Stimulated activated CD8-positive, alpha-beta memory T cell treated with anti-CD3 and anti-CD28 coated beads, Interleukin-15, amount 100 ng/mL, for 4 hours (primary cell): Measurements from ENCODE around the gene SMARCA2.

Source experiments
- DNase-seq, 2 donors: peaks; one replicate each; pipeline ENCODE4 v3.0.0-alpha.2; 2020; ENCODE audit warnings: low read depth in 2 of 2

Gene SMARCA2

DNA sequence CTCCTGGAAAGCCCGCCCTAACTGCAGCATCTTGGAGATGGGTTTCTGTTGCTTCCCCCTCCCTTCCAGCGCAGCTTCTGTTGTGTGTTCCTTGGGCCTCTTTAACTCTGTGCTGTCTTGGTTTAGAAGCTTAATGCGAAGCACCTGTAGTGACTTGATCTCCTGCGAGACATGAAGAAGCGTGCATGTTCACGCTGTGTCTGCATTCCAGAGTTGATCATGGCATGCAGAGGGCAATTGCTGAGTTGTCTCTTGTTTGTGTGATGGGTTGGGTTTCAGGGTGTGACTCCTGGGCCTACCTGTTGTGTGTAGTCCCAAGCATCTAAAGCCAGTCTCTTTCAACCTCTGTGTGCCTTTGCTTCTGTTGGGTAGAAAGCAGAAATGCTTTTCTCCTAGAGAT lies 155.6 kb downstream of the SMARCA2 start:
- no peak for DNase-seq

DNA sequence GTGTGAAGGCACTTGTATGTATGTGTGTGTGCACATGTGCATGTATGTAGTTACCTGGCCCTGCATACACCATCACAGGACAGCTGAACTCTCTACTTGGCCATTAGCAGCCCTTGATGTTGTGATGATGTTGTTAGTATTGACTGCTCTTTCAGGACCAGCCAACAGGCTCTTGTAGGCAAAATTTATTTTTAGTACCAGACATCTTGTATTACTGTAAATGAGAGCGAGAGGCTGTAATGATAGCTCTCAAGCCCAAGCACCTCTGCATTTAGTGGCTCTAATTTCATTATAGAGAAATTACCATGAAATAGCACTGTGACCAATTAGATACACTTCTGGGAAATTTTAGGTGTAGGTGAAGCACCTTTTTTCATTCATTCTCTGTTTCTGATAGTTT lies 158.0 kb downstream of the SMARCA2 start:
- DNase-seq, result no peak

DNA sequence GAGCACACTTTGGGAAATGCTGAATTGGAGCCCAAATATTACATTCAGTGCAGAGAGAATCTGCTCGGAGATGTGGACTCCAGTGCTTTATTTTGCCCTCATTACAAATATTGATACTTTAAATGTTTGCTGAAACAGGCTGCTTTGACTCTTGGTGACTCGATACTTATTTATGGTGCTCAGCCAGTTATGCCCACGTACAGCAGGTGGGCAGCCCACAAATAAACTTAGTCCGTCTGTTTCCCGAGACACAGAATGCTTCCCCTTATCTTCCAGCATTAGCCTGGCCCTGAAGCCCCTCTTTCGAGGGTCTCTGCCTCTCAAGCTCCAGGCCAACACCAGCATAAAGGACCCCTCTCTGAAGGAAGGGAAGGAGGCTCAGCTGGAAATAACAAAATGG lies 158.7 kb downstream of the SMARCA2 start:
- DNase-seq, result no peak

DNA sequence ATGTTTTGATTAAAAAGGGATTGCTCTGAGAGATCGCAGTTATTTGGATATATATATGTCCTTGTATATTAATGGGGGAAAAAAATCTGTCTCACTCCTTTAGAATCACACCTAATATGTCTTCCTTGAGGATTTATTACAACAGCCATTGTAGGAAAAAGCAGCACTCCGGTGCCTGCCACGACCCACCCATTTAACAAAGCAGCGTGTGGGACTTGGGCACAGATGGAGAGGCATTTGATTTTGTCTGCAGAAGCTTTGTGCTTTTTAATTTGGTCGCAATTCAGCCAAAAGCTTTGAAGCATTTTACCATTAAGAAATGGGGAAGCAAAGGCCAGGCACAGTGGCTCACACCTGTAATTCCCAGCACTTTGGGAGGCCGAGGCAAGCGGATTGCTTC lies 159.2 kb downstream of the SMARCA2 start:
- no peak for DNase-seq

DNA sequence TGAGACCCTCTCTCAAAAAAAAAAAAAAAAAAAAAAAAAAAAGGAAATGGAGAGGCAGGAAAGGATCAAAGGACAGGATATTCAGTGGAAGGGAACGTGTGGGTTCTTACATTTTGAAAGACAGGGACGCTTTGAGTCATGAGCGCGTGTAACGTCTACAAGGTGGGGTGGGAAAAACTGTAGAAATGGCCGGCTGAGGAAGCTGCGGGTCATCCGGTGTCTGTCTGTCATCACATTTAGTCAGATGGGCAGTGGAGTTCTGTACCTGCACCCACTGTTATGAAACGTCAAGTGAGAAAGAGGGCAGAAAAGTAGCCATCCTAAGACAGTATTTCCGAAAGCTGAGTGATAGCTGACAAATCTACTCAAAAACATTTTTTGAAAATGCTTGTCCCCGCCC lies 159.8 kb downstream of the SMARCA2 start:
- no peak for DNase-seq

DNA sequence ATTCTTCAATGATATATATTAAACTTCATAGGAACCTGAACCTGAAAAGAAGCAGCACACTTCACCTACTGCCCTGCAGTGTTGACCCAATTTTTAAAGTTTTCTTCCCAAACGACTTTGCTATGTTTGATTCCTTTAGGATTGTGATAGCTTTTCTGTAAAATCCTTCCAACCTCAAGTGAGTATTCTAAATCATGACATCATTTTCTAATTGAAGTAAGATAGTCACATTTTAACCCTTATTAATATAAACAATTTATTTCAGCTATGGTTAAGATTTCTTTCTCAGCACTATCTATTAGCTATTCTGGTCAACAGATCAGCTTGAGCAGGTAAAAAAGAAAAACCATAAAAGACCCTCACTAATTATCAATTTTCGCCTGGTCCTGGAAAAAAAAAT lies 162.0 kb downstream of the SMARCA2 start:
- no peak for DNase-seq

DNA sequence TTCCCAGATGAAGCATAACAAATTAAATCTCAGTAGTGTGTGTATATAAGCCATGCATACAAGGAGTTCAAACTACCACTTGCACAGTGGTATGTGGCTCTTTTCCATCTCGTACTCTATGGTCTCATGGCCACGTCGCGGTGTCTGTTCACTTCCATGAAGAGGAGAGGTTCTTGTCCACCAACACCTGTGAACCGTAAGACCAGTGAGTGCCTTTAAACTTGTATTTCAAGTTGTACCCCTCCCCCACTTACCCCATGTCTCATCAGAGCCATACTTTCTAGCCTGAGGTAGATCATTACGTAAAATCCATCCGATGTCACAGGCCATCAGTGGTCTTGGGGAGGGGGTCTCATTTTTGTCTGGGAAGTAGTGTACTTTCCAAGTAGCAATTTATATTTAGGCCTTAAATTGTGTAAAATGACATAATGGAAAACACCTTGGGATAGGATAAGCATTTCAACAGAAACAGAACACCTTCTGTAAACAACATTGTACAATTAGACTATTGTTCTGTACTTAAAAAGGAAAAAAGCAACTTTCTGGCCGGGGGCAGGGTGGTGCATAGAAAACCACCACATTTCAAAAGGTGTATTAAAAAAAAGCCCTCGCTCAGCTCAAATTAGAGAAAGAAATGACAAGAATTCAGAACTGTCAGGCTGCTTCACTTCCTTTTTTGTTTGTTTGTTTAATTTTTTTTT lies 163.0 kb downstream of the SMARCA2 start:
- no peak for DNase-seq

DNA sequence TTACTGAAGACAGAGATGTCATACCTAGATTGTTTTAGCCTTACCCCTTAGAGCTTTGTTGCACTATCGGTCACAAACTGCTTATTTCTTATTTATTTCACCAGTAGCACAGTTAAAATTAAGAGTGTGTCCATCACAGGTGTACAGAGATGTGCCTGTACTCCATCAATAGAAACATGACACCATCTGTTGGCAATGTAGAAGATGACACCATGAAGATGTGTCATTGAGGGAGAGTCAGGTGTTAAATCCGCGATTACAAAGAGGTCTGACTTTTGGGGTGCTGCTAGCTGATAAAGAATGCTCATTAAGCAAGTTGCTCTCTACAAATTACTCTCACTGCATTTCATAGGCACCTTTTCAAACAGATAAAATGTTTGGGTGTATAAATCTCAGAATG lies 164.4 kb downstream of the SMARCA2 start:
- DNase-seq, result no peak

DNA sequence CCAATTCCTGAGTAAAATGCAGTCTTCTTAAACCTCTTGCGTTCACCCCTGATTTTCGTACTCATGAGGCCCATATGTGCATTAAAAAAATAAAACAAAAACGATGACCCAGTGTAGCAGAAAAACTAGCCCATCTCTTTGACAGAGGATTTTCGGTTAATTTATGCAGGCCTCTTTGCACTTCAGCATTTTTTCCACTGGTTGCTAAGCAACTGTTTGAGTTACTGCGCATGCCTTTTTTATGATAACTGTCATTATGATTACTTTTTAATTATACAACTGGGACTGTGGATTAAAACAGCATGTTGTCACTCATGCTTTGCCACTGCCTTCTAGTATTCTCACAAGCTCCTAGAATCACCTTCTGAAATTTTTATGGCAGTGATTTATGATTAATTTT lies 165.0 kb downstream of the SMARCA2 start:
- DNase-seq, result no peak

DNA sequence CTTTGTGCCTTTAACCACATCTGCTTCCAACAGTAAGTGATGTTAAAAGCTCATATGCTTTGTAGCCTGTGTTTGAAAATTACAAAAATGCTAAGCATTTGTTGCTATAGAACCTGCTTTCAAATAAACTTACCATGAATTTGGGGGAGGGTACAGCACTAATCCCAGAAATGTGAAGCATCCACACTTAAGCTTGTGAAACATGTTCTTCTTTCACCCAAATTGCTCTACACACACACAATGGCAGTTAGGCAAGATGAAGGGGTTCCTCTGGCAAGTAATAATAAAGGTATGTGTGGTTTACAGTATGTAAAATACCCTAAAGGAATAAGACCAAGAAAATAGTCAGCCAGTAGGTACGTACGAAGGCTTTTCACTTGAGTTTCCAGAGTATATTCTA lies 165.6 kb downstream of the SMARCA2 start:
- no peak for DNase-seq

DNA sequence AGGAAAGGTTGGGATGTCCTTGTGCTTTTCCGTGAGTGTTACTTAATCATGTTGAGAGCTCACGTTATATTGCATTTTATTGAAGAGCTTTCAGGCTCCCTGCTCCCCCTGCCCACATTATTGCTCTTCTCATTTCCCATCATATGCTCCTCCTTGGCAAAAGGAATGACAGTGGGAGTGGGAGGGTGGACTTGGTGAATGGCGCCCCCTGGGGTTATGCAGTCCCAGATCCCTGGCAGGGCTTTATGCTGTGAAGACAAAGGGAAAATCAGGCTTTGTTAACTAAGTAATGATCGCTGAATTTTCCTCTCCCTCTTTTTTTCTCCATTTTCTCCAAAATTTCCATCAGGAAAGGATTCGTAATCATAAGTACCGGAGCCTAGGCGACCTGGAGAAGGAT lies 166.6 kb downstream of the SMARCA2 start:
- DNase-seq, result no peak

DNA sequence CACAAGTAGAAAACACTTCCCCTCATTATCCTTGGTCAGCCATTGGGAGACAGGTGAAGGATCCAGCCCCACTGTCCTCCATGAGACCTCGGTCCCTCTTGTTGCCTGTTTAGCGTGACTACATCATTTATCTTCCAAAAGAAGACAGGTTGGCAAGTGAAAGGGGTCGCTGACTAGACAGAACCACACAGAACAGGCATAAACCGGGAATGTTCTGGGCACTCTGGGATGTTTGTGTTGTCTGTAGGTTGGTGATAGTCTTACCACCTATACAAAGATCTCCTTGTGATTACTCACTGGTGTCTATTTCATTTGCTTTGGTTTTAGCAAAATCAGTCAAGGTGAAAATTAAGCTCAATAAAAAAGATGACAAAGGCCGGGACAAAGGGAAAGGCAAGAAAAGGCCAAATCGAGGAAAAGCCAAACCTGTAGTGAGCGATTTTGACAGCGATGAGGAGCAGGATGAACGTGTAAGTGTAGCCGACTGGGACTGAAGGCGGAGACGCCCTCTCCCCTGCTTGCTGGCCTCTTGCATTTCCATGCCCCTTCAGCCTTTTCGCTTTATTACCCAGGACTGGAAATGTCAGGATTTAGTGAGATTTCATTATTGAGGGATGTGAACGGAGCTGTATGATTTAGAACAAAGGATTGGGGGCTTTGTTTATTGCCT lies 175.9 kb downstream of the SMARCA2 start:
- no peak for DNase-seq

DNA sequence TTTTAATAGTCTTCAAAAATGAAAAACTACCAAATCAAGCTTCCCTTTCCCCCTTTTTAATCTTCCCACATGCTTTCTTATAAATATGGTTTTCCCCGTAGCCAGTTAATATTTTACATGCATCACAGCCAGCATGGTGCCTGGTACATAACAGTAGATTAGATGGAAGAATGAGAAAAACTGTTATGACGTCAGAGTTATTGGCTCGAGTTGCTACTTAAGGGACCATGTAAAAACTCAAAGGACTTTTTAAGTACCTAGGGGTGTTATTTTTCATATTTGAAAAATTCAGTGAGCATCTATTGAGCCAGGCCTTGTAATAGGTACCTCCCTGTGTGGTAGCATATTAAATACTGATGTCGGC lies 176.4 kb downstream of the SMARCA2 start:
- no peak for DNase-seq

DNA sequence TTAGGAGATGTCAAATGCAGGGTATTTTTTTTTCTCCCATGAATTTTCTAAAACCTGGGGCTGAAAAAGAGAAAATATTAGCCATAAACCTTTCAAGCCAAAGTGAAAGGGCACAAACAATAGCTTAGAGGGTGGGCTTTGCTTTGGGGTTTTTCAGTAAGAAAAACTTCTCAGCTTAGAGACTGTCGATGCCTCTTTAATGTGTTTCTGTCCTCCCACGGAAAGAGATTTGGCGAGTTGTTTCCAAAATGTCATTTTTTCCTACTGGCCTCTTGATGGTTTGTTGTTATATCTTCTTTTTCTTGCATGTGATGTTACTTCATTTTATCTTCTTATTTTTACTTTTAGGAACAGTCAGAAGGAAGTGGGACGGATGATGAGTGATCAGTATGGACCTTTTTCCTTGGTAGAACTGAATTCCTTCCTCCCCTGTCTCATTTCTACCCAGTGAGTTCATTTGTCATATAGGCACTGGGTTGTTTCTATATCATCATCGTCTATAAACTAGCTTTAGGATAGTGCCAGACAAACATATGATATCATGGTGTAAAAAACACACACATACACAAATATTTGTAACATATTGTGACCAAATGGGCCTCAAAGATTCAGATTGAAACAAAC lies 177.3 kb downstream of the SMARCA2 start:
- DNase-seq, result no peak

DNA sequence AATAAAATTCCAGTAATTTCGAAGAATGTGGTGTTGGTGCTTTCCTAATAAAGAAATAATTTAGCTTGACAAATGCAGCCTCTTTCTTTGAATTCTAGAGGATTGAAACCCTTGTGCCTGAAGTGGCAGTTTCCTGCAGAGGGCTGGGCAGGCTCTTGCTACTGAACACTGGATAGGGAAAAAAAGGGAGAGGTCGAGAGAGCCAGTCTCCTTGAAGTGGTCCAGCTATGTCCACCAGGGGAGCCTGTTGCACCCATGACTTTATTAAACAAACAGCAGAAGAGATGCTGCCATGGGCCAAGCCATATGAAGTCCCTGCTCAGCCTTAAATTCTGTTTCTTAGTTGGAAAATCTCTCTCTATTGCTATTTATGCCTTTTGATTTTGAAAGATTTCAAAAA lies 178.4 kb downstream of the SMARCA2 start:
- DNase-seq, result no peak

DNA sequence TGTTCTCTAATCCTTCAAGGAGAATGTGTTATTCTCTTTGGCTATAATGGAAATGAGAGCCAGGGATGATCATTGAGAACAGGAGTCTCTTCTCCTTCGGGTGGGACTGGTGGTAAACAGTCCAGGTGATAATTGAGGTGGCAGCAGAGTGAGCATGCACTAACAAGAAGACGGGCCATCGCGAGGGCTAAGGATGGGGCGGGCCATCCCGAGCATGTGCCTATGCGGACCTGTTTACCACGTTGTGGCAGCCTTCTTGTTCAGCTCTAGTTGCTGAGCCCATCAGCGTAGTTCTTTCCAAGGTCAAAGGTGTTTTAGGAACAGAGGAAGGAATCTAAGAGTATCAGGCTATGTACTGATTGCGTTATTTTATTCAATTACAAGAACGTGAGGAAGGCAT lies 180.1 kb downstream of the SMARCA2 start:
- no peak for DNase-seq

DNA sequence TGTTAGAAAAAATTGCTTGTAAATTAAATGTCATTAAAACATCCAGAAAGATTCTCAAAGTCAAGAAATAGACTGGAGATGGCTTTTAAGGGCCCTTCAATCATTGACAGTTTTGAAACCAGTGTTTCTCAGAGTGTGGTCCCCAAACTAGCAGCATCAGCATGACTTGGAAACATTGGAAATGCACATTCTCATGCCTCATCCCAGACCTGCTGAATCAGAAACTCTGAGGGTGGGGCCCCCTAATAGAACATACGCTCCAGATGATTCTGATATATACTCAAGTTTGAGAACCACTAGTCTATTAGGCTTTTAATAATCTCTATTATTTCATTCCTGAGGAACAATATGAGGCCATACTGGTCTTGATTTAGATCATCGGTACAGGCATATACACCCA lies 181.6 kb downstream of the SMARCA2 start:
- no peak for DNase-seq

DNA sequence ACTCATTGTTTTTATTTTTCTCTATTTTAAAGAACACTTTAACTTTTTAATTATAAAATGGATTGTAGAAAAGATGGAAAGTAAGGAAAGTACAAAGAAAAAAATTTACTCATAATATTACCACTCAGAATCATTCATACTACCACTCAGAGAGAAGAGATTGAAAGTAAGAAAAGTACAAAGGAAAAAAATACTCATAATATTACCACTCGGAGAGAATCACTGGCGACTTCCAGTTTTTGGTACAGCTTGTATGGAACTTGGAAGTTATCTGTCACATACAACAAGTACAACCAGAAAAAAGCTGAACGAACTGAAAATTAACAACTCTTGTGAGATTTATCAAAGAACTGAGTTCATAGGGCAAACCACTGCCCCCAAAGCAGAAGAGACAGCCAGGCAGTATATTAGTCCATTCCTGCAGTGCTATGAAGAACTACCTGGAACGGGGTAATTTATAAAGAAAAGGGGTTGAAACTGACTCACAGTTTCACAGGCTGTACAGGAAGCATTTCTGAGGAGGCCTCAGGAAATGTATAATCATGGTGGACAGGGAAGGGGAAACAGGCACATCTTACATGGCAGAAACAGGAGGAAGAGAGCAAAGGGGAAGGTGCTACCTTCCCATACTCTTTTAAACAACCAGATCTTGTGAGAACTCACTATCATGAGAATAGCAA lies 183.9 kb downstream of the SMARCA2 start:
- no peak for DNase-seq

DNA sequence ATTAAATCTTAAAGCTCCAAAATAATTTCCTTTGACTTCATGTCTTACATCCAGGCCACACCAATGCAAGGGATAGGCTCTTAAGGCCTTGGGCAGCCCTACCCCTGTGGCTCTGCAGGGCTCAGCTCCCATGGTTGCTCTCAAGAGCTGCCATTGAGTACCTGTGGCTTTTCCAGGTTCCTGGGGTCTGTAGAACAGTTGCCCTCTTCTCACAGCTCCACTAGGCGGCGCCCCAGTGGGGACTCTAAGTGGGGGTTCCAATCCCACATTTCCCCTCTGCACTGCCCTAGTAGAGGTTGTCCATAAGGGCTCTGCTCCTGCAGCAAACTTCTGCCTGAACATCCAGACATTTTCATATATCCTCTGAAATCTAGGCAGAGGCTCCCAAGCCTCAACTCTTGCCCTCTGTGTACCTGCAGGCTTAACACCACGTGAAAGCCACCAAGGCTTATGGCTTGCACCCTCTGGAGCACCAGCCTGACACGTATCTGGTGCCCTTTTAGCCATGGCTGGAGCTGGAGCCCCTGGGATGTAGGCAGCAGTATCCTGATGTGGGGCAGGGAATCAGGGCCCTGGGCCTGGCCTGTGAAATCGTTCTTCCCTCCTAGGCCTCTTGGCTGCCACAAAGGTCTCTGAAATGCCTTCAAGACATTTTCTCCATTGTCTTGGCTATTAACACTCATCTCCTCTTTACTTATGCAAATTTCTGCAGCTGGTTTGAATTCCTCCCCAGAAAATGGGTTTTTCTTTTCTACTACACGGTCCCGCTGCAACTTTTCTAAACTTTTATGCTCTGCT lies 185.1 kb downstream of the SMARCA2 start:
- DNase-seq, result no peak

DNA sequence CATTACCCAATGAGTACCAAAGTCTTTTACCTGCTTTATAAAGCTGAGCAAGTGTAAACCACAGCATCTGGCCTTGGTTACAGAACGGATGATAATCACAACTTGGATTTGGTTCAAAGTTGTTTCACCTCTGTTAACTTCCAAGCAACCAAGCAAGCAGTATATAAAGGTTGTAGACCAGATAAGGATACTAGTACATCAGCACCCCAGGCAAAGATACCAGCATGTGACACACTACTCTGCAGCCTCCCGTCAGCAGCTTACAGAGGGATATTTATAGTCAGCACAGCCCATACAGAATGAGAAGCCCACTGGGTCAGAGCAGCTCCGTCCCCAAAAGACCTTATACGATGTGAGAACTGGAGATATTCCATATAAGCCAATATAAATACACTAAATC lies 193.3 kb downstream of the SMARCA2 start:
- no peak for DNase-seq

DNA sequence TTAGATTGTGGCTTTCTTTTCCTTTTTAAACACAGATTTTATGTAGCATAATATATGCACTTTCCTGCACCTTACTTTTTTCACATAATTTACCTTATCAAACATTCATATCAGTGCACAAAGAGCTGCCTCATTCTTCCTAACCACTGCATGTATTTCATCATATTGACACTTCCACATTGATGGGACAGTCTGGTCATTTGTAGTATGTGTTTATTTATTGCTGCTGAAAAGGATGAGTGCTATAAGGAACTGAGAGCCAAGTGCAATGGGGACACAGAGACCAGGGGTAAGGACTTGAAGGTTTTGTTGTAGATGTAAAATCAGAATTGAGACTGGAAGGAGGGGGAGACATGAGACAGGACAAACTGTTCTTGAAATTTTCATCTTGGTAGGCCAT lies 193.8 kb downstream of the SMARCA2 start:
- no peak for DNase-seq

DNA sequence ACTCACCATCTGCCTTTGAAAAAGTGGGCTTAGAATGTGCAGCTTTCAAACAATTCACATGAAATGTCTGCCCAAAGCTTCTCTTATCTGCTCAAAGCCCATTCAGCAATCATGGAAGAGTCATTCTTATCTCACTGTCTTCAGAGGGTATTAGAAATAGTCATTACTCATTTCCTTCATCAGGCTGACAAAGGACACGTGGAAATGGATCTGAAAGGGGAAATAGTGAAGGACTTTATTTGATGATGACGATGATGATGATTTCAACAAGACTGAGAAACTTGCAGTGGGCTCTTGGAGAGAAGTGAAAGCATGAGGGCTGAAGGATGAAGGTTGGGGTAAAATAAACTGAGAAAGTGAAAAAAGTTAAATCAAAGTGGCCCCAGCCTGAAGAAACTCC lies 194.3 kb downstream of the SMARCA2 start:
- DNase-seq, result no peak
